Left lung (tissue), 10 donors: Measurements from ENCODE around the gene CD55. TPM values are rescaled to one million over a fixed set of nuclear protein-coding genes. Genes with fewer than 3 reads are reported as not detected.
A peak's percentile ranks its signal among the peaks of the same experiment; 100 is the strongest.

Experiments used
- ATAC-seq: fragments of 200-7000 bp; cut with Tn5 transposase; one replicate; pipeline ENCODE4 v1.9.1; 2020; ENCODE audit warnings: moderate library complexity
- DNase-seq, 4 donors: peaks; one replicate each; pipeline ENCODE4 v3.0.0-alpha.2; 2013 to 2020
- H3K27ac ChIP-seq, 2 donors: fragments of 200-600 bp; sonication (generic) in 1 of 2; one replicate each; pipeline versions ENCODE4 v1.5.0 to v1.8.0; 2020 to 2021
- H3K27me3 ChIP-seq, 2 donors: fragments of 200-600 bp; sonication (generic) in 1 of 2; one replicate each; pipeline versions ENCODE4 v1.5.0 to v1.8.0; 2020 to 2021
- H3K36me3 ChIP-seq, 2 donors: fragments of 200-600 bp; sonication (generic) in 1 of 2; one replicate each; pipeline versions ENCODE4 v1.5.0 to v1.8.0; 2020 to 2021
- H3K4me1 ChIP-seq, 2 donors: fragments of 200-600 bp; one replicate each; pipeline ENCODE4 v1.8.0; 2021
- H3K4me3 ChIP-seq, 2 donors: fragments of 200-600 bp; sonication (generic) in 1 of 2; one replicate each; pipeline versions ENCODE4 v1.5.0 to v1.8.0; 2020 to 2021; ENCODE audit warnings: mild to moderate bottlenecking in 1 of 2
- H3K9me3 ChIP-seq, 2 donors: fragments of 200-600 bp; sonication (generic) in 1 of 2; one replicate each; pipeline versions ENCODE4 v1.5.0 to v1.8.0; 2020 to 2021
- CTCF ChIP-seq, 2 donors: fragments of 200-600 bp; sonication (generic) in 1 of 2; IDR thresholded peaks; one replicate each; pipeline versions ENCODE4 v1.5.0 to v1.8.0; 2021; ENCODE audit warnings: antibody characterized with exemption in 2 of 2
- intact Hi-C, 2 donors: fragments of 100-400 bp; cut with DNase I; formaldehyde crosslinking; loops; one replicate each; pipeline versions ENCODE4 v1.11.2 to v1.14.2; 2022
- polyA plus RNA-seq, 6 donors: library from polyadenylated mRNA; unstranded; fragments of 120-200 nt; gene quantifications; one replicate each; pipeline ENCODE4 v1.2.1, GENCODE V29; 2013; ENCODE audit not compliant: insufficient read length in 6 of 6
- total RNA-seq, 2 donors: library from RNA; stranded (reverse); fragmentation: NEBNext Ultra II Directional; extraction: Animal tissue kit (Norgen Biotek cat#: 25700); gene quantifications; one replicate each; pipeline ENCODE4 v1.2.1, GENCODE V29; 2021
- donor health status: DM: no; HTN: yes; CAD: no.
- donor health status: DM: no; HTN: no; CAD: no.

CD55 gene
- total and polyA plus RNA-seq, 8 donors = 53.9 to 593 (median 72.2) TPM

GRCh38 chr1:207393610-207394009 lies 72.1 kb downstream of the CD55 start:
- intact Hi-C loops = no loop called here
- peak; percentile 56 for ATAC-seq
- TF ChIP-seq CTCF (IDR thresholded peaks at IDR 0.05) = no peak

GRCh38 chr1:207396168-207396746 lies 74.8 kb downstream of the CD55 start:
- intact Hi-C loops = no loop called here
- no peaks in the 10 kb centered on the region for H3K36me3 ChIP-seq
- no peaks in the 10 kb centered on the region for H3K9me3 ChIP-seq
- no peaks in the 10 kb centered on the region for H3K4me1 ChIP-seq
- DNase-seq (peak in 1 of 4 donors; percentile 4), ATAC-seq (peak; percentile 69)
- no peak overlapping the region for H3K4me3 ChIP-seq
- no peak overlapping the region for H3K27ac ChIP-seq
- no peaks in the 10 kb centered on the region for H3K27me3 ChIP-seq
- TF ChIP-seq CTCF (IDR thresholded peaks at IDR 0.05) = no peak

More at GRCh38 chr1:207393610-207394009, 72.1 kb downstream of the CD55 start:
- Histone ChIP-seq H3K4me3 (no peak overlapping the region), H3K27ac (no peak overlapping the region), H3K36me3 (no peaks in the 10 kb centered on the region), H3K4me1 (no peaks in the 10 kb centered on the region), H3K27me3 (no peaks in the 10 kb centered on the region), H3K9me3 (no peaks in the 10 kb centered on the region)
- DNase-seq = peak in 1 of 4 donors; percentile 3

- no peak for ATAC-seq
- no peaks in the 10 kb centered on the region for H3K27me3 ChIP-seq
- no peaks in the 10 kb centered on the region for H3K4me1 ChIP-seq
- TF ChIP-seq CTCF (IDR thresholded peaks at IDR 0.05) = no peak
- no peak for DNase-seq
- H3K36me3 ChIP-seq = no peaks in the 10 kb centered on the region
- H3K4me3 ChIP-seq = no peak overlapping the region
- H3K9me3 ChIP-seq = no peaks in the 10 kb centered on the region
- H3K27ac ChIP-seq = no peak overlapping the region
- intact Hi-C loops = no loop called here
These were observed 76.0 kb downstream of the CD55 start for GRCh38 chr1:207397525-207397926.

- Histone ChIP-seq H3K9me3 (no peaks in the 10 kb centered on the region), H3K36me3 (no peaks in the 10 kb centered on the region), H3K4me3 (no peak overlapping the region), H3K4me1 (no peaks in the 10 kb centered on the region), H3K27me3 (no peaks in the 10 kb centered on the region), H3K27ac (no peak overlapping the region)
- intact Hi-C loops = no loop called here
- no peak for DNase-seq
- no peak for ATAC-seq
- no peak for TF ChIP-seq CTCF (IDR thresholded peaks at IDR 0.05)
These were observed 77.5 kb downstream of the CD55 start for GRCh38 chr1:207398986-207399385.

GRCh38 chr1:207401578-207401977 lies 80.1 kb downstream of the CD55 start:
- DNase-seq = no peak
- no peaks in the 10 kb centered on the region for H3K9me3 ChIP-seq
- no peaks in the 10 kb centered on the region for H3K36me3 ChIP-seq
- ATAC-seq = no peak
- TF ChIP-seq CTCF (IDR thresholded peaks at IDR 0.05) = no peak
- H3K4me1 ChIP-seq = peaks cover 0 to 10% of the 10 kb centered on the region in 2 donors
- H3K27ac ChIP-seq = no peak overlapping the region
- H3K4me3 ChIP-seq = no peak overlapping the region
- intact Hi-C loops = loop anchor here in 1 of 2 donors (10.0 kb wide), 1 partner anchor 317 kb away; the partner anchor contains the start of gene C4BPB
- H3K27me3 ChIP-seq = no peaks in the 10 kb centered on the region
